Measurements from ENCODE around the gene ADORA2B.

DNA sequence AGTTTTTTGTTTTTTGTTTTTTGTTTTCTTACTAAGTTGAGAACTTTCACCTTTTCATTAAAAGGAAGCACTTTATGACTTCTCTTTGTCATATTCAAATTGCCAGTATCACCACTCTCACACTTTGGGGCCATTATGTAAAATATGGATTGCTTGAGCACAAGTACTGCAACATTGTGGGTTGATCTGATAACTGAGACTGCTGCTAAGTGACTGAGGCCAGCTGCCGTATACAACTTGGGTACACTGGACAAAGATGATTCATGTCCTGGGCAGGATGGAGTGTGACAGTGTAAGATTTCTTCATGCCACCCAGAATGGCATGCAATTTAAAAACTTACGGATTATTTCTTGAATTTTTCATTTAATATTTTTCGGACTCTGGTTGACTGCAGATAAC is 62.5 kb downstream of the ADORA2B start:
- no peak for TF ChIP-seq POLR2A (IDR thresholded peaks at IDR 0.05)
- no peak for TF ChIP-seq CTCF (IDR thresholded peaks at IDR 0.05)
